ENCODE data around the gene TBX1. TPM values are rescaled to one million over a fixed set of nuclear protein-coding genes. Genes with fewer than 3 reads are reported as not detected.
A peak's percentile ranks its signal among the peaks of the same experiment; 100 is the strongest.

Gene TBX1
- polyA plus RNA-seq, 4 donors = 1.1 to 4.8 (median 1.3) TPM; not detected in 1

DNA sequence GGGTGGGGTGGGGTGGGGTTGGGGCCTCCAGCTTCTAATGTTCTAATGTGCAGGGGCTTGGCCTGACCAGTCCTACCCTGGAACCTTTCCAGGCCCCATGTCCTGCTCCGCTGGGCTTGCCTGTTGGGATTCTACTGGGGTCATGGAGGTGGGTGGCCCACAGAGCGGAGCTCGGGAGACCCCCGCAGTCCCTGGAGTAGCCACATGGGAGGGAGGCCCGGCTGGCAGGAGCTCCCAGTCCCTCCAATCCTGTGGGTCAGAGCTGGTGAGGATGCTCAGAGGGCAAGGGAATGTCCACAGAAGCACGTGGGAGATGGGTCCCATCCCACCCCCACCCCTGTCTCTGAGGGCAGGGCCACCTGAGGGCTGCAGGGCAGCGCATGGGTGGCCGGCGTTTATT, 43.4 kb upstream of the TBX1 start:
- no peak for DNase-seq
- Histone ChIP-seq H3K27ac (ENCODE audit: low read depth in 1 of 3, low read length in 2 of 3) (no peak overlapping the region), H3K4me3 (ENCODE audit: low read depth in 1 of 3, low read length in 3 of 3) (no peak overlapping the region), H3K9me3 (ENCODE audit: control insufficient read depth in 2 of 2, insufficient read depth in 1 of 2, low read depth in 1 of 2, low read length in 1 of 2) (no peaks in the 10 kb centered on the region), H3K4me1 (ENCODE audit: control insufficient read depth in 3 of 3, insufficient read depth in 2 of 3, low read depth in 1 of 3, low read length in 2 of 3) (peaks cover 0 to 4% (median 0%) of the 10 kb centered on the region in 3 donors), H3K27me3 (ENCODE audit: control insufficient read depth in 3 of 3, insufficient read depth in 3 of 3, low read length in 3 of 3) (peaks cover 5 to 60% (median 11%) of the 10 kb centered on the region in 3 donors), H3K36me3 (ENCODE audit: control insufficient read depth in 3 of 3, insufficient read depth in 2 of 3, low read depth in 1 of 3, low read length in 3 of 3) (peaks cover 0 to 14% (median 0%) of the 10 kb centered on the region in 3 donors)
- WGBS, 3 donors = 76 to 90% (median 79%) methylated on average over 5 to 9 of the region's 9 CpGs
- FAIRE-seq = no peak

DNA sequence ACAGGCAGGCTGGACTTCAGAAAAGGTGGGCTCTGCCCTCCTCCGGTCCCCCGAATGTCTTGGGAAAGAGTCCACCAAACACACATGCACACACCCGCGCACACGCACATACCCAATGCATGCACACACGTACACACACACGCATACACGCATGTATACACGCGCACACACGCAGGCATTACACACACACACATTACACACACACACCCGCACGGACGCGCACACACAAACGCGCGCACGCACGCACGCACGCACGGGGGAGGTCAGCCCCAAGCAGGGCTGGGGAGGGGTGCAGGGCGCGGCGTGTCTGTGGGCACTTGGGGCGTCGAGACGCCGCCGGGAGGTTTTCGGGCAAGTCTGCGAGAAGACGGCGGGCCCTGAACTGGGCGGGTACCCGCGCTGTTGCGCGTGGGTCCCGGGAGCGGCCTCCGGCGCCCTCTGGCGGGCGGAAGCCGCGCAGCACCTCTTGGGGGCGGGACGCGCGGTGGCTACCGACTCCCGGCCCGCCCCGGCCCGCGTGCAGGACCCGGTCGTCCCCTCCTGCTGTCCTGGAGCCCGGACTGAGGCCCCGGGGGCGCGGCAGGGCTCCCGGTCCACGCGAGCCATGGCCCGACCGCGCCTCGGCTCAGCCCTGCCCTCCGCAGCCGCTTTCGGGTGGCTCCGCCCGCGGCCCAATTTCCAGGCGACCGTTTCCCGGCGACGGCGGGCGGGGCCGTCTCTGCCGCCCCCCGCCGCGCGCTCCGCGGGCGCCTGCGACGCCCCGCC, 42.7 kb upstream of the TBX1 start:
- H3K27ac ChIP-seq (ENCODE audit: low read depth in 1 of 3, low read length in 2 of 3) = no peak overlapping the region
- FAIRE-seq = no peak
- peak overlapping the region; percentile 24 to 52 (median 24) for H3K4me3 ChIP-seq (ENCODE audit: low read depth in 1 of 3, low read length in 3 of 3)
- peaks cover 5 to 67% (median 12%) of the 10 kb centered on the region in 3 donors for H3K27me3 ChIP-seq (ENCODE audit: control insufficient read depth in 3 of 3, insufficient read depth in 3 of 3, low read length in 3 of 3)
- H3K9me3 ChIP-seq (ENCODE audit: control insufficient read depth in 2 of 2, insufficient read depth in 1 of 2, low read depth in 1 of 2, low read length in 1 of 2) = no peaks in the 10 kb centered on the region
- WGBS, 3 donors = 8 to 12% (median 10%) methylated on average over 49 to 96 of the region's 96 CpGs
- DNase-seq = peak; percentile 48 to 86
- peaks cover 0 to 20% (median 0%) of the 10 kb centered on the region in 3 donors for H3K36me3 ChIP-seq (ENCODE audit: control insufficient read depth in 3 of 3, insufficient read depth in 2 of 3, low read depth in 1 of 3, low read length in 3 of 3)
- H3K4me1 ChIP-seq (ENCODE audit: control insufficient read depth in 3 of 3, insufficient read depth in 2 of 3, low read depth in 1 of 3, low read length in 2 of 3) = peaks cover 0 to 4% (median 0%) of the 10 kb centered on the region in 3 donors

DNA sequence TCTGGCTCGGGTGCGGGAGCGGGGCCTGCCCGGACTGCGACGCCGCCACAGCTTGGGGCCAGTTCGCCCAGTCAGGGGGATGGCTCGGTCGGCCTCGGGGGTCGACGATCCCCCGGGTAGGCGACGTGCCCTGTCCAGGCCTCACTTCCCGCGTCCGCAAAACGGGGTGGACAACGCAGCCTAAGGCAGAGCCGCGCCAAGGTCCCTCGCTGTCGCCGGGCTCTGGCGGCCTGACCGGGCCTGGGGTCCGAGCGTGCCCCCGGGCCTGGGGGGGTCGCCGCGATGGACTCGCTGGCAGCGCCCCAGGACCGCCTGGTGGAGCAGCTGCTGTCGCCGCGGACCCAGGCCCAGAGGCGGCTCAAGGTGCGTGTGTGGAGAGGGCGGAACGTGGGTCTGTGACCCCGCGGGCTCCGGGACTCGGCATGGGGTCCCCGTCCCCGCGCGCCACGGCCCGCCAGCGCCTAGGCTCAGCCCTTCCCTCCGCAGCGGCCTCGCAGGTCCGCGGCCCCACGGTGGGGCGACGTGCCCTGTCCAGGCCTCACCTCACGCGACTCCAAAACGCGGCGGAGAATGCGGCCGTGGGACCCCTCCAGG, 42.0 kb upstream of the TBX1 start:
- peaks cover 9 to 69% (median 12%) of the 10 kb centered on the region in 3 donors for H3K27me3 ChIP-seq (ENCODE audit: control insufficient read depth in 3 of 3, insufficient read depth in 3 of 3, low read length in 3 of 3)
- H3K4me1 ChIP-seq (ENCODE audit: control insufficient read depth in 3 of 3, insufficient read depth in 2 of 3, low read depth in 1 of 3, low read length in 2 of 3) = peaks cover 0 to 9% (median 0%) of the 10 kb centered on the region in 3 donors
- H3K4me3 ChIP-seq (ENCODE audit: low read depth in 1 of 3, low read length in 3 of 3) = peak overlapping the region; percentile 24 to 52 (median 24)
- DNase-seq (no peak), FAIRE-seq (no peak)
- H3K36me3 ChIP-seq (ENCODE audit: control insufficient read depth in 3 of 3, insufficient read depth in 2 of 3, low read depth in 1 of 3, low read length in 3 of 3) = peaks cover 0 to 23% (median 0%) of the 10 kb centered on the region in 3 donors
- H3K27ac ChIP-seq (ENCODE audit: low read depth in 1 of 3, low read length in 2 of 3) = no peak overlapping the region
- H3K9me3 ChIP-seq (ENCODE audit: control insufficient read depth in 2 of 2, insufficient read depth in 1 of 2, low read depth in 1 of 2, low read length in 1 of 2) = no peaks in the 10 kb centered on the region
- WGBS, 3 donors = 2 to 3% (median 3%) methylated on average over 42 to 70 of the region's 70 CpGs

DNA sequence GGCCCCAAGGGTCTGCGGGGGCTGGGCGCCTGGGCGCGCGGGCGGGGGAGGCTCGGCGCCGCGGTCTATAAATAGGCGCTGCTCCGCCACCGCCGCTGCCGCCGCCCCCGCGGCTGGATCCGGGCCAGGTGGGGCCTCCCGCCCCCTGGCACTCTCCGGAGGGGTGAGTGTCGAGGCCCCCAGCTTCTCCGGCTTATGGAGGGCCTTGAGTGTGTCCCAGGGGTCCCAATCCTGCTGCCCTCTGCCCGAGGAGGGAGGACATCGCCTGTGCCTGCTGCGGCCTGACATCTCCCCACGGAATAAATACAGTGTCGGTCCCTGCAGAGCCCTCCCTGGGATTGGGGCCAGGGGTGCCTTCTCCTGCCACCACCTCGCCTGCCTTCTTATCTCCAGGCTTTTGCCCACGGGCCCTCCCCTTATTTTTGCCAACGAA, 41.5 kb upstream of the TBX1 start:
- DNase-seq (no peak), FAIRE-seq (no peak)
- H3K4me1 ChIP-seq (ENCODE audit: control insufficient read depth in 3 of 3, insufficient read depth in 2 of 3, low read depth in 1 of 3, low read length in 2 of 3) = peaks cover 0 to 10% (median 0%) of the 10 kb centered on the region in 3 donors
- H3K4me3 ChIP-seq (ENCODE audit: low read depth in 1 of 3, low read length in 3 of 3) = peak overlapping the region in 2 of 3 donors; percentile 24
- peaks cover 0 to 23% (median 0%) of the 10 kb centered on the region in 3 donors for H3K36me3 ChIP-seq (ENCODE audit: control insufficient read depth in 3 of 3, insufficient read depth in 2 of 3, low read depth in 1 of 3, low read length in 3 of 3)
- H3K27ac ChIP-seq (ENCODE audit: low read depth in 1 of 3, low read length in 2 of 3) = no peak overlapping the region
- no peaks in the 10 kb centered on the region for H3K9me3 ChIP-seq (ENCODE audit: control insufficient read depth in 2 of 2, insufficient read depth in 1 of 2, low read depth in 1 of 2, low read length in 1 of 2)
- 5 to 18% (median 15%) methylated on average over 21 to 31 of the region's 31 CpGs for WGBS, 3 donors
- peaks cover 9 to 66% (median 12%) of the 10 kb centered on the region in 3 donors for H3K27me3 ChIP-seq (ENCODE audit: control insufficient read depth in 3 of 3, insufficient read depth in 3 of 3, low read length in 3 of 3)

DNA sequence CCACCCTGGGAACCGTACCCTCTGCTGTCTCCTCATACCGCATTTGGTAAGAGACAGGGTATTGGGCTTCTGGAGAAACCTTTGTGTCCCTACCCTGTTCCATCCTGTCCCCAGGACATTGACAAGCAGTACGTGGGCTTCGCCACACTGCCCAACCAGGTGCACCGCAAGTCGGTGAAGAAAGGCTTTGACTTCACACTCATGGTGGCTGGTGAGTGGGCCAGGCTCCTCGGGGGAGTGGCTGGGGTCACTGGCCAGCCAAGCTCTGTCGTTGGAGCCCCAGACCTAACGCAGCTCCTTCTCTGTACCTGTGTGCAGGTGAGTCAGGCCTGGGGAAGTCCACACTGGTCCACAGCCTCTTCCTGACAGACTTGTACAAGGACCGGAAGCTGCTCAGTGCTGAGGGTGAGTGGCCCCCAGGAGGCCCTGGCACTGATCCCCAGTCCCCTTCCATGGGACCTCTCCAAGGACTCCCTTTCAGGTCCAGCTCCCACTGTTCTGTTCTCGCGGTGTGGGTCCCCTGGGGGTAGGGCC, 41.0 kb upstream of the TBX1 start:
- Histone ChIP-seq H3K27ac (ENCODE audit: low read depth in 1 of 3, low read length in 2 of 3) (no peak overlapping the region), H3K9me3 (ENCODE audit: control insufficient read depth in 2 of 2, insufficient read depth in 1 of 2, low read depth in 1 of 2, low read length in 1 of 2) (no peaks in the 10 kb centered on the region), H3K27me3 (ENCODE audit: control insufficient read depth in 3 of 3, insufficient read depth in 3 of 3, low read length in 3 of 3) (peaks cover 9 to 69% (median 17%) of the 10 kb centered on the region in 3 donors), H3K36me3 (ENCODE audit: control insufficient read depth in 3 of 3, insufficient read depth in 2 of 3, low read depth in 1 of 3, low read length in 3 of 3) (peaks cover 0 to 23% (median 0%) of the 10 kb centered on the region in 3 donors), H3K4me1 (ENCODE audit: control insufficient read depth in 3 of 3, insufficient read depth in 2 of 3, low read depth in 1 of 3, low read length in 2 of 3) (peaks cover 0 to 10% (median 0%) of the 10 kb centered on the region in 3 donors), H3K4me3 (ENCODE audit: low read depth in 1 of 3, low read length in 3 of 3) (no peak overlapping the region)
- FAIRE-seq (no peak), DNase-seq (no peak)
- 70 to 81% (median 76%) methylated on average over 12 of the region's 12 CpGs for WGBS, 3 donors

DNA sequence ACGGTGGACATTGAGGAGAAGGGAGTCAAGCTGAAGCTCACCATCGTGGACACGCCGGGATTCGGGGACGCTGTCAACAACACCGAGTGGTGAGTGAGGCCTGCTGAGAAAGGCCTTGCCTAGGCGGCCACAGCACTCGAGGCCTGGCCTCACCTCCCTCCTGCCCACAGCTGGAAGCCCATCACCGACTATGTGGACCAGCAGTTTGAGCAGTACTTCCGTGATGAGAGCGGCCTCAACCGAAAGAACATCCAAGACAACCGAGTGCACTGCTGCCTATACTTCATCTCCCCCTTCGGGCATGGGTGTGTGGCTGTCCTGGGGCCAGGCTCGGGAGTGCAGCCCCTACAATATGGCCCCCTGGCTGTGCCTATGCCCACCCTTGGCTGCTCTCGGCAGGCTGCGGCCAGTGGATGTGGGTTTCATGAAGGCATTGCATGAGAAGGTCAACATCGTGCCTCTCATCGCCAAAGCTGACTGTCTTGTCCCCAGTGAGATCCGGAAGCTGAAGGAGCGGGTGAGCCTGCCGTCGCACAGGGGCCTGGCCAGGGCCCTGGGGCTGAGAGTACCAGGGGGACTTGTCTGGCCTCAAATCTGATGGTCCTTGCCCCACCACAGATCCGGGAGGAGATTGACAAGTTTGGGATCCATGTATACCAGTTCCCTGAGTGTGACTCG, 40.3 kb upstream of the TBX1 start:
- no peak overlapping the region for H3K4me3 ChIP-seq (ENCODE audit: low read depth in 1 of 3, low read length in 3 of 3)
- H3K9me3 ChIP-seq (ENCODE audit: control insufficient read depth in 2 of 2, insufficient read depth in 1 of 2, low read depth in 1 of 2, low read length in 1 of 2) = no peaks in the 10 kb centered on the region
- H3K27ac ChIP-seq (ENCODE audit: low read depth in 1 of 3, low read length in 2 of 3) = no peak overlapping the region
- 85 to 92% (median 87%) methylated on average over 26 of the region's 26 CpGs for WGBS, 3 donors
- peaks cover 14 to 74% (median 19%) of the 10 kb centered on the region in 3 donors for H3K27me3 ChIP-seq (ENCODE audit: control insufficient read depth in 3 of 3, insufficient read depth in 3 of 3, low read length in 3 of 3)
- peaks cover 0 to 10% (median 0%) of the 10 kb centered on the region in 3 donors for H3K4me1 ChIP-seq (ENCODE audit: control insufficient read depth in 3 of 3, insufficient read depth in 2 of 3, low read depth in 1 of 3, low read length in 2 of 3)
- DNase-seq (no peak), FAIRE-seq (no peak)
- peaks cover 0 to 23% (median 0%) of the 10 kb centered on the region in 3 donors for H3K36me3 ChIP-seq (ENCODE audit: control insufficient read depth in 3 of 3, insufficient read depth in 2 of 3, low read depth in 1 of 3, low read length in 3 of 3)

DNA sequence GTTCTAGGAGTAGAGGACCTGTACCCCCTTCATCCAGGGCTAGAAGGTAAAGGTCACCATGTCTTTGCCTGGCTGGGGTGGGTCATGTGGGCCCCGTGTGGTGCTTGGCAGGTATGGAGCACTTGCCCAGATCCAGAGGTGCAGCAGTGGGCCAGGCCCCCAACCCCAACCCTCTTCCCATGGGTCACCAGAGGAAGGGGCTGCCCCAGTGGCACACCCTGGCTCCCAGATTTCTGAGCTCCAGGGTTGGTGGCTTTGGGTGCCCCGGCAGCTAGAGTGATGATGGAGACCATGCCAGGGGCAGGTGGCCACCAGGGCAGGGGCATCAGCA, 39.6 kb upstream of the TBX1 start:
- WGBS, 3 donors = 54 to 88% (median 70%) methylated on average over 2 of the region's 2 CpGs
- DNase-seq (no peak), FAIRE-seq (no peak)
- Histone ChIP-seq H3K9me3 (ENCODE audit: control insufficient read depth in 2 of 2, insufficient read depth in 1 of 2, low read depth in 1 of 2, low read length in 1 of 2) (no peaks in the 10 kb centered on the region), H3K4me1 (ENCODE audit: control insufficient read depth in 3 of 3, insufficient read depth in 2 of 3, low read depth in 1 of 3, low read length in 2 of 3) (peaks cover 0 to 10% (median 0%) of the 10 kb centered on the region in 3 donors), H3K27ac (ENCODE audit: low read depth in 1 of 3, low read length in 2 of 3) (no peak overlapping the region), H3K4me3 (ENCODE audit: low read depth in 1 of 3, low read length in 3 of 3) (no peak overlapping the region), H3K36me3 (ENCODE audit: control insufficient read depth in 3 of 3, insufficient read depth in 2 of 3, low read depth in 1 of 3, low read length in 3 of 3) (peaks cover 0 to 23% (median 0%) of the 10 kb centered on the region in 3 donors), H3K27me3 (ENCODE audit: control insufficient read depth in 3 of 3, insufficient read depth in 3 of 3, low read length in 3 of 3) (peaks cover 12 to 70% (median 19%) of the 10 kb centered on the region in 3 donors)
